ENCODE measurements around the gene FAM83C.

Gene FAM83C

DNA sequence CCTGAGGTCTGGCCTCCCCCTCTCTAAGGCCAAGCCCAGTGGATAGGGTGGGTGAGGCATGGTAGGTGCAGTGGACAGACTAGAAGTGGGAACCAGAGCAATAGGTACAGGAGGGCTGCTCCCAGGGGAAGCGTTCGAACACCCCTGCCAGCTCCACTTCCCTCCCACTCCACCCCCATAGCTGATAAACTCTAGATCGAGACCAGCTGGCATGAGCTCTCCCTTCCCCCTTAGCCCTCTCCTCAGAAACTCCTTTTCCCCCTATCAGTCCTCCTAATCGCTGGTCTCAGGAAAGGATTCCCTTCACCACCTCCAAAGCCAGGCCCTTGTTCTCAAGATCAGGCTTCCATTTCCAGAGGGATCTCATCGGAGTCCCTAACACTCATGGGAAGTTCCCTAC, 6.0 kb upstream of the FAM83C start:
- no peak for DNase-seq

DNA sequence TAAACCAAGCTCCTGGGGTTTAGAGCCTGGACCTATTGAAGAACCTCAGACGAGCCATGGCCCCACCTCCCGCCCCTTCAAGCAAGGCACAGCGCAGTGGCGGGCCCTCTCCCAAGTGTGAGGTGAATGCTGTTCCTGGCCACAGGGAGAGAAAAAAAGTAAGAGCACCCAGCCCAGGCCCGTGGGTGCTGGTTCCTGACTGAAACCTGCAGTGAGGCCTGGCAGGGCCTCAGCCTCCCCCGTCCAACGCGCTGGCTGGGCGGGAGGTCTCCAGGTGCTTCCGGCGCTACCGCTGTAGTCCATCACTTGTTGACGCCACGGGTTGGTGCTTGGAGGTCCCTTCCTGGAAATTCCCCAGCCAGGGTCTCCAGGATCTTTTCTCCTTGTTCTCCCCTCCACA, 5.5 kb upstream of the FAM83C start:
- DNase-seq = no peak

DNA sequence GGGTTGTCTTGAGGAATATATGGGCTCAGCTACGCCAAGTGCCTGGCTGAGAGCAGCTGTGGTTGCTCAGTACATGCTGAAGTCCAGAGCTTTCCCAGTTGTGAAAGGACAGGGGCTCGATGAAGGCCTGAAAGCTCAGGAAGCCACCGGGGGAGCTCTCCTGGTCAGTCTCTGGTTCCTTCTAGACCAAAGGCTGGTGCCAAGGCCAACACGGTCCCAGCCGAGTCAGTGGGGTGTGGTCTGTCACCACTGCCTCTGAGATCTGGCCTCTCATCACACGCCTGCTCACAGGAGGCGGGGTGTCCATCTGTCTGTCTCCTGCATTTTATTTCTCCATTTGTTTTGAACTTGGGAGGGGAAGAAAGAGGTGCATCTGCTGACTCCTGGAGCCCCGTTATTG, 4.9 kb upstream of the FAM83C start:
- no peak for DNase-seq

DNA sequence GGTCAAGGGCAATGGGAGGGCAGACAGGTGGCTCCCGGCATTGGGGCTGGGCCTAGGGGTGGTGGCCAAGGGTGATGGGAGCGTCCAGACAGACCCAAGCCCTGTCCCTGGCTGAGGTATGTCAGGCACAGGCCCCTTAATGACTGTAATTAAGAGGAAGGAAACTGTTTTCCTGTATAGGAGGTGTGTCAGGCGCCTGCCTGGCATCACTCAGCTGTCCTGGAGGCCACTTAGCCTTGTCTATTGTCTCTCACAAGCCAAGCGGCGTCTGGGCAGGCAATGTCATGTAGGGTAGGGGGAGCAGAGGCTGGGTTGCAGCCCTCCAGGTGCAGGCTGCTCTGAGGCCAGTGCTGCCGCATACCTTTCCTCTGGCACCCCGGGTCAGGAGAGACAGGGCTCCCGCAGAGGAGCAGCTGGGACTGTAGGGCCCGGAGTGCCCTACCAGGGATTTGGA, 3.9 kb upstream of the FAM83C start:
- DNase-seq = no peak

DNA sequence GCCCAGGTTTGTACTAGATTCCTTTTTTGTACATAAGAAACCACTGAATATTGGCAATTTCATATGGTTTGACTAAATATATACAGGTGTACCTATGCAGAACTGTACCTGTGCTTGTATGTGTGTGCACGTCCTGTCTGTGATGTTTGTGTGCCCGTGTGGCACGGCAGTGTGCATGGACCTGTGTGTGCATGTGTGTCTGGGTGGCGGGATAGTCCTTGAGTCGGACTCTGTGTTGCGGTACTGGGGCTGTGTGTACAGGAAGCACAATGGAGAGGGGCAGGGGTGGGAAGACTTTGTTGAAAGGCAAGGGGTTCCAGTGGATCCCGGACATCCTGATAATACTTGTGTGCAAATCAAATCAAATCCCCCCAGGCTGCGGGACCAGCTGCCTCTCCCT, 3.4 kb upstream of the FAM83C start:
- no peak for DNase-seq

DNA sequence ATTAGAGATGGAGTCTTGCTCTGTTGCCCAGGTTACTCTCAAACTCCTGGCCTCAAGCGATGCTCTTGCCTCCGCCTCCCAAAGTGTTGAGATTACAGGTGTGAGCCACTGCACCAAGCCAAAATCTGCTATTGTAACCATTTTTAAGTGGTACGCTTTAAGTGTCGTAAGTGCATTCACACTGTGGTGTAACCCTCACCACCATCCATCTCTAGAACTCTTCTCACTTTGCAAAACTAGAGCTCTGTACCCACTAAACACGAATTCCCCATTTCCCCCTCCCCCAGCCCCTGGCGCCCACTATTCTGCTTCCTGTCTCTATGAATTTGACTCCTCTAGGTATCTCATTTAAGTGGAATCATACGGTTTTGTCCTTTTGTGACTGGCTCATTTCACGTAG, 2.8 kb upstream of the FAM83C start:
- no peak for DNase-seq

DNA sequence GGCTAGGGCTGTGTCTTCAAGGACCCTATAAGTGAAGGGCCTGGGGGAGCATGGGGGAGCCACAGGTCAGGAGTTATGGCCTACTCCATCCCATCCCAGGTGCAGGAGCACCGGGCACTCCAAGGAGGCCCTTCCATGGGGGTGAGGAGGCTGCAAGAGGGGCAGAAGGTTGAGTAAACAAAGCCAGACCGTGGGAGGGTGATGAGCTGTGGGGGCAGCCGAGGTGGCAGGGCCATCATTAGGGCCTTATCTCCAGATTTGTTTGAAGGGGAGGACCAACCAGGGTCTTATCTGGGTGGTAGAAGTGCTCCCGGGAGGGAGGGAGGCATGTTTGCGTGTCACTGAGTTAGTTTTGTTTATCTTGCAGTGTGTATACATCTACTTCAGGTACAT, 2.1 kb upstream of the FAM83C start:
- no peak for DNase-seq

DNA sequence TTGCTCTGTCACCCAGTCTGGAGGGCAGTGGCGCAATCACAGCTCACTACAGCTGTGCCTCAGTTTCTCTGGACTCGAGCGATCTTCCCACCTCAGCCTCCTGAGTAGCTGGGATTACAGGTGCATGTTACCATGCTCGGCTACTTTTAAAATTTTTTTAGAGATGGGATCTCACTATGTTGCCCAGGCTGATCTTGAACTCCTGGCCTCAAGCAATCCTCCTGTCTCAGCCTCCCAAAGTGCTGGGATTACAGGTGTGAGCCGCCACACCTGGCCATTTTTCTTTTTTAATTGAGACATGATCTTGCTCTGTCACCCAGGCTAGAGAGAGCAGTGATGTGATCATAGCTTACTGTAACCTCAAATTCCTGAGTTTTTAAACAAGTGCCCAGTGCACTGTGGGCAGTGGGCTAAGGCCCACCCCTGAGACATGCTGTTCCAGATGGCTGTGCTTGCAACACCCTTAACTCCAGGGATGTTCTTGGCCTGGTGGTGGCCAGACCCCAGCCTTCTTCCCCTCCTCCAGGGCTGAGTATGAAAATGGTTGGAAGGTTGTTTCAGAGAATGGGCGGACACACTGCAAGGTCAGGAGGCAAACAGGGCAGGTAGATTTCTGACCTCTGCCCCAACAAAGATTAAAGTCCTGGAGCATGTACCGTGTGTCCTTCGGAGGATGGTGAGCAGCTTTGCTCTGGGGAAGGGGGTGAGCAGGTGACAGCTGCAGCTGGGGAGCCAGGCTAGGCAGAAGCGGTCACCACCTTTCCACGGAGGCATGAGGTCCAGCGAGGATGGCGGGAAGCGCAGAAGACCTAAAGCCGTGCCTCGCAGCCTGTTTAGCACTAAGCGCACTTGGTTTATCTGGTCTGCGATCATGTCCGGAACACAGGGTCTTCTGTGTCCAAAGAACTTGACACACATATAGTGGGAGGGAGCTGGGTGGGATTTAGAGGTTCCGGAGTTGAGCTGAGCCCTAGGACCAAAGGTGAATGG, 1.4 kb upstream of the FAM83C start:
- DNase-seq = no peak

DNA sequence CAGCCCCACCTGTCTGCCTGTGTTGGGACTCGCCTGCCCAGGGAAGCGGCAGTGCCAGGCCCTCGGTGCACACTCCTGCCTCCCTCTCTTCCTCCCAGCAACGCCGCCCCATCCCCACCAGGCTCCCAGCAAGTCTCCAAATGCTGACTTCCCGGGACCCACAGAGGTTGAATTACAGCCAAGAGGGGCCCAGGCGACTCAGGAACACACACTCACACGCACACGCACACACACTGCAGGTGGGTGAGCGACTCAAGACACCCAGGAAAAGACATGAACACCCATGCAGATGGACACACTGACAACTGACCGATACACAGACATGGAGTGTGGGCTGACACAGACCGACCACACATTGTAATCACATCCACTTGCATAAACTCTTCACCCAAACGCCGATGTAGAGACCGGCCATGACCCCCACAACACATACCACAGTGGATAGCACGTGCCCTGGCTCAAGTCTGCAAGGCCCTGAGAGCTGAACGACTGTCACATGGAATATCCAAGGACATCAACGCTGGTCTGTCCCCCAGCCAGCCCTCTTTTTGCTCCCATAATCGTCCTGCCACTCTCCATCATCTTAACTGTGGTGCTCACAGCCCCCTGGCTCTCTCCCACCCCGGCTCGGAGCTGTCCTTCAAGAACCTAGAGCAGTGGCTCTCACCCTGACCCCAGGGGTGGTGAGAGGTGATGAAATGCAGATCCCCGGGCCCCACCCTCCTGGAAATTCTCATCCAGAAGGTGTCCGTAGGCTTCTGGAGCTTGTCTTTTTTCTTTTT, 470 bp upstream of the FAM83C start:
- DNase-seq = no peak

DNA sequence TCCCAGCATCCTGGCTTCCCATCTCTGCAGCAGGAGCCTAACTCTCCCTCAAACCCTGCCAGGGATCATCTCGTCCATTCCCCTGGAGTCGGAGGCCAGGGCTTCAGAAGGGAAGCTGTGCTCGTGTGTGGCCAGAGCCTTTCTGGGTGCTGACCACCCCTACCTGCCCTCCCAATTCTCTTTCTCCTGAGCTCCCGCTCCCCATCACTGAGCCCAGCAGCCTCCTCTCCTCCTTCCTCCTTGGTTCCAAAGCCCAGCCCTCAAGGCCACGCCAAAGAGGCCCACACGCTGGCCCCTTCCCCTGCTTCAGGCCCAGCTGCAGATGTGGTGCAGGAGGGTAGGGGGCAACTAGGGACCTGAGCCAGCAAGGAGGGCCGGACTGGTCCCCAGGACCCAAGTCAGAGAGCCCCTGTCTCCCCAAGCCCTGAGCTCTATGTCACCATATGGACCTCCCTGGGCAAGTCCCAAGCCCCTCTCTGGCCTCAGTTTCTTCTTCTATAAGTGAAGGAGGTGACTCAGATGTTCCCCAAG, 1.3 kb downstream of the FAM83C start:
- no peak for DNase-seq

DNA sequence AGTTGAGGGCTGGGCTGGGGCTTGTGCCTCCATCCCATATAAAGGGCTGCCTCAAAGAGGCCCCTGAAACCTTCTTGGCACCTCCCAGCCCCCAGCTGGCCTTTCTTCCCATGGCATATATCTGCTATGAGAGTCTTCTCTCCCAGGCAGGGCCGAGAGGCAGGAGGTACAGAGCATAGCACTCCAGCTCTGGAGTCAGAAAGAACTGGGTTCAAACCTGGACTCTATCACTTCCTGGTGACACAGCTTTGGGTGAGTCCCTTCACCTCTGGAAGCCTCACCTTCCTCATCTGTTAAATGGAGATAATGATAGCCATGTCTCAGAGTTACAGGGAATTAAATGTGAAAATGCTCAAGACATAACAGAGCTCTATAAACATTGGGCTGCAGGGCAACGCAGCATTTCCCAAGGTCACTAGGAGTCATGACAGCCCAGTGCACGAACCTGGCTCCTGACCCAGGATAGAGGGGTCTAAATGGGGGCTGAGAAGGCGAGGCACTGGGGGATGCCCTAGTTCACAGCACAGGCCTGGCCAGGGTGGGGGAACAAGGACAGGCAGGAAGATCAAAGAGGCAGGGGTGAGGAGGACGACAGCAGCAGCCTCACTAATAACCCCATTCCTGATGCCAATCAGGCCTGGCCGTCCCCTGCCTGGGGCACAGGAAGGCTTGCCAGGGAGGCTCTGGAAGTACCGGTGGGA, 1.9 kb downstream of the FAM83C start:
- DNase-seq = no peak

DNA sequence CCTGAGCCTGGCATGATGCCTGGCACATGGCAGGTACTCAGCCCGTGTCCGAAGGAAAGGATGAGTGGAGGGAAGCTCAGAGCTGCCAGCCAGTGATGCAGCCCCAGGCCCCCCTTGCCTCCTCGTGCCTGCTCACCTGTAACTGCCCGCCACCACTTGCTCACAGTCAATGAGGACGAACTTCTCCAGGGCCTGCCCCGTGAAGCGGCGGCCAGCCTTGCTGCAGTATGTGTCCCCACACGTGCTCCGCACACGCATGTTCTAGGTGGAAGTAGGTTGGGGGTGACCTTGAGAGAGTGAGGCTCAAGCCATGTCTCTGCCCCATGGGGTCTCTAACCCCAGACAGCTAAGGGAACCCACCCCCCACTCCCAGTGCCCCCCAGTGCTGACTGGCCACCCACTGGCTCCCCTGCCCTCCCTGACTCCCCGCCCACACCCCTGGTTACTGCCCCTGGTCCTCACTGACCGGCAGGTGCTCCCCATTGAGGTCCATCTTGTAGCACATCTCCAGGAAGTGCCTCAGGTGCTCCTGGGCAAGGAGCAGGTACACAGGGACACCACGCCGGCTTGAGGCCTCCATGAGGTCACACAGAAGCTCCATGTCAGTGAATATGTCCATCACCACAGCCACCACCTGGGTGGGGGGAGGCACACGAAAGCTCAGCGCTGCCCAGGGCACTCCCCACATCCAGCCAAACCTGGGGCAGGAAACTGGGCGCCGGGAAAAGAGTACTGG, 3.7 kb downstream of the FAM83C start:
- DNase-seq = no peak

DNA sequence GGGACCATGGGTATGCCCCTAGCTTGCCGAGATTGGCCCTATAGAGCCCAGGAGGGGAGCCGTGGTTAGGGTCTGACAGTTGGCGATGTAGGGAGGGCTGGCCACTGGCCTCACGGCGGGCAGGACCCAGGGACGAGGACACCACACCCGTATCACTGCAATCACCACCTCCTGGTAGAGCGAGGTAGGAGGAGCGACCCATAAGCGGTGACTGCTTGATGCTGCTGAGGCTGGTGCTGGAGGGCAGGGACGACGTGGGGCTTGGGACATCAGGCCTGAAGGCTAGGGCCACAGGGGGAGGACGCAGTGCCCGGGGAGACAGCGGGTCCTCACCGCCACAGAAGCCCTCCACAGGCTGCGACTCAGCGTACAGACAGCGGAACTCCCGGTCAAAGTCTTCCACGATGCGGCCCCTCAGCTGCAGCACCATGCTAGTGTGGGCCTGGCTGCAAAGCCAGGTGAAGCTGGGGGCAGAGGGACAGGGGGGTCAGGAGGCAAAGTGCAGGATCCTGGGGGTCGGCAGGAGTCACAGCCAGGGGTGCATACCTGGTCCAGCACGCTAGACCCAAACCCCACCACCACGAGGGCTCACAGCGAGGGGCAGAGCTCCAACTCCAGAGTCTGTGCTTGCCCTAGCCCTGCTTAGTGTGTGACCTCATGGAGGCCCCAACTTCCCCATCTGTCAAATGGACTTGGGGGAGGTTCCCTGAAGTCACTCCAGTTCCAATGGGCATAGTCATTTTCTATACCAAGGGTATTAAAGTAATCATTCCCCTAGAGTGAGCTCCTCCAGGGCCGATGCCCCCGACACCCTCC, 4.5 kb downstream of the FAM83C start:
- DNase-seq = no peak

DNA sequence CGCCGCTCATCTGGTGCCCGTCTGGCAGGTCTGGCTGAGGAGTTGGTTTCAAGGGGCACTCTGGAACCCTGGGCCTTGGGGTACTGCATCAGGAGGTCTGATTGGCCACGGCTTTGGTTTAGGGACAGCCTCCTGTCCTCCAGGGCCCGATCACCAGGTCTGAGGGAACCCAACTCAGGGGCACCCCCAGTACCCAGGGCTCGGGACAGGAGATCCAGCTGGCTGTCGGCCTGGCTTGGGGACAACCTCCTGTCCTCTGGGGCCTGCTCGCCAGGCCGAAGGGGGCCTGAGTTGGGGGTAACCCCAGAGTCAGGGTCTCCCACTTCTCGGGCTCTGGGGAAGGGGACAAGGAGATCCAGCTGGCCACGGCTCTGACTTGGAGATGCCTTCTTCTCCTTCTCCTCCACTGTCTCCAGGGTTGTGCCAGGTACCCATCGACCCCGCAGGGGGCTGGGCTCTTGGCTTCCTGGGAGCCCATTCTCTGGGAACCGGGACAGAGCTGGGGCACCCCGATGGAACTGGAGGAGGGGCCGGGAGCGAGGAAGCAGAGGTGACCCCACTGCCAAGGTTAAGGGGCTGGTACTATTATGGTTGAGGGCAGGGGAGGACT, 5.2 kb downstream of the FAM83C start:
- no peak for DNase-seq

DNA sequence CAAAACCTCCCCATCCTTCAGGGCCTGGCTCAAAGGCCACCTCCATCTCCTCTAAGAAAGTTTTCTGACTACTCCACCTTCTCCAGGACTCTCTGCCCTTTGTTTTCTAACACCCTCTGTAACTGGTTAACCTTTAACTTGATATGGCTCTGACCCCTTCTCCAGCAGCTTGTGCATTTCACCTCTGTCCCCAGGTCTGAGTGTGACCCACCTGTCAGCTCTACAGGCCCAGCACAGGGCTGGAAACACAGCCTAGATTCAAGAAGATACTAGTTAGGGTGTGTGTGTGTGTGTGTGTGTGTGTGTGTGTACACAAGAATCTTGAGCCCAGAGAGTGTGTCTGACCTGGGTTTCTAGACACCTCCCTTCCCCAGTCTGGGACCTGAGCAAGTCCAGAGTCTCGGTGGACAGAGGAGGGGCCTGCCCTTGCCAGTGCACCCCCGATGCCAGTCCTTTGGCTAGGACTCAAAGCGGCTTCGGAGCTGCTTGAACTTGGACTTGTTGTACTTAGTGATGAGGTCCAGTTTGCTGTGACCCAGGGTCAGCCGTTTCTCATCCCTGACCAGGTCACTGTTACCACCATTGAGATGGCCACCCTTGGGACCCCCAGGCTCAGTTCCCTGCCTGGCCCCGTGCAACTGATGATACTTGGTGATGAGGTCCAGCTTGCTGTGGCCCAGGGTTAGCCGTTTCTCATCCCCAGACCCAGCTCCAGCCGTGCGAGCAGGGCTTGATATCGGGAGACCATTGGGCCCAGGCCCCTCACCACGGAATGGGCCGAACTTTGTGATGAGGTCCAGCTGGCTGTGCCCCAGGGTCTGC, 5.9 kb downstream of the FAM83C start:
- no peak for DNase-seq

DNA sequence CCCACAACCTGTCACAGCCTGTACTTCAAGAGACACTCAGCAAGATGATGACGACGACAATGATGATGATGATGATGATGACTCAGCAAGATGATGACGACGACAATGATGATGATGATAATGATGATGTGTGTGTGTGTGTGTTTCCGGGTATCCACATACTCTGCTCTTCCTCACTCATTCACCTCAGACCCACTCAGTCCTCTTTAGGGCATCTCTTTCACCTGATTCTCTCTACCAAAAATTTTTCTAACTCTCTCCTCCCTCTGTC, 6.5 kb downstream of the FAM83C start:
- no peak for DNase-seq

DNA sequence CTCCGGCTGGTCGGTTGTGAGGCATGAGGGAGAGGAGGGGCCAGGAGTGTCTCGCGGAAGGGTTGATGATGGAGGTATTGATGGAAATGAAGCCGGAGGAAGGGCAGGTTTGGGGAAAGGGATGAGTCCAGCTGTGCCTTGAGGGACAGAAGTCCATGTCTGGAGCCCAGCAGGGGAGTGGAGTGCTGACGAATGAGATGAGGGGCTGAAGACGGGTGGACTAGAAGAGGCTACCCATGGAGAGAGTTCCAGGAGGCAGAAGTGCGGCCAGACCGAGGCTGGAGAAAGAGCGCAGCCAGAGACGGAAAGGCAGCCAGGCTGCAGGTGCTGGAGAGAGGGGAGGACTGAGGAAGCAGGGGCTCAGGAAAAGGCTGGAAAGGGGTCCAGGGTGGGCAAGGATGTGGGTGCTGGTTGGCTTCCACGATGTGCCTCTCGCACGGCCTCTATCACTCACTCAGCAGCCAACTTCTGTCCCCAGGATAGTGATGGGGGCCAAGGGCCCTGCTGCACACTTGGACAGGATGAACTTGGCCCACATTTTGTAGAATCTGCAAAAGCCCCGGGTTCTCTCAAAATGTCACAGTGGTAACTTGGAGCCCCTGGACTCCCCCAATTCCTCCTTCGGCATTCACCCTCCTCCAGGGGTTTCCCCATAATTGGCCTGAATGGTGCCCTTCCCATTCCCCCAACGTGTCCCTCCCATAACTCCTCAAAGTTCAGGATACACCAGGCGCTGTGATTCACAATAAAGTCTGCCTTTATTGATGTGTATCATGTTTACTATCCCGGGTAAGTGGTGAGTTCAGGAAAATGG, 7.0 kb downstream of the FAM83C start:
- DNase-seq = no peak

DNA sequence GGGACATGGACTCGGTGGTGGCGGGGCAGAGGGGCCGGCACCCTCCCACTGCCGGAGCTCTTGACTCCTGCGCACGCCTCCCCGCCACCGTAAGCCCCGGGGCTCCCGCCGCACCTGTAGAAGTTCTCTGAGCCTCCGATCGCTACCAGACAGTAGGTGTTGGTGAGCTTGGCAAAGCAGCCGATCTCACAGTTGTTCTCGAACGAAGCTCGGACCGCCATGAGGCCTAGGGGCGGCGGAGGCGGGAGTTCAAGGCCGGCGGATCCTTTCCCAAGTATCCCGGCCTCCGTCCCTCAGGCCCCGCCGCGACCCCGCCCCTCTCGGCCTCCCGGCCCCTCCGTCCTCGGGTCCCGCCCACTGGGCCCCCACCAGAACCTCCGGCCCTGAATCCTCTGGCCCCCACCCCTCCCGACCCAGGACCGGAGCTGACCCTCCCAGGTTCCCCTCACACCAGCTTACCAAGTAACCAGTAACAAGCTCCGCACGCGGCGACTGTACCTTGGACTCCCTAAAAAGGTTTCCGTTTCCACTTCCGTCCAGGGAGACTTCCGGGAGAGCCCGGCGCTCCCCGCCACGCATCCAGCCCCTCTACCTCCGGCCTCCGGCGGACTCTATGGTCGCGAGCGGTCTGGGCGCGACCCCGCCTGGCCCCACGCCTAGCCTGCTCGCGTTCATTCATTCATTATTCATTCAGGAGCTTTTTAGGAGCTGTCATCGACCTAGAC, 7.8 kb downstream of the FAM83C start, which contains the start of gene EIF6:
EIF6 (minus strand) TSS at position 506 of the 725 bp plus-strand sequence; CDS start at position 221, 285 bp downstream.
- peak; percentile 84 to 90 for DNase-seq
